GM12878 (cell line): ENCODE results near the gene ULBP3. TPM values are rescaled to one million over a fixed set of nuclear protein-coding genes. Genes with fewer than 3 reads are reported as not detected.

ENCODE experiments used
- ATAC-seq: fragments of 200-7000 bp; cut with Tn5 transposase; 3 replicates; pipeline ENCODE4 v1.9.1; 2020; ENCODE audit warnings: mild to moderate bottlenecking, moderate library complexity
- BruUV-seq: library from RNA; stranded (reverse); fragments of 400-500 nt; replicated peaks from 2 replicates; lab custom pipeline; 2021; lab: Mats Ljungman, UMichigan
- CTCF ChIA-PET: fragments of 300-600 bp; sonication (Branson Sonifier 250); formaldehyde crosslinking; extraction: SDS; loops from one replicate; lab custom pipeline; 2021; ENCODE audit warnings: inconsistent platforms; lab: Yijun Ruan, JAX
- POLR2A ChIA-PET: fragments of 350-600 bp; formaldehyde crosslinking; extraction: SDS; loops from one replicate; lab custom pipeline; 2021; ENCODE audit warnings: inconsistent platforms; lab: Charles Lee
- RAD21 ChIA-PET: fragments of 300-600 bp; sonication (Branson Sonifier 250); formaldehyde crosslinking; loops from one replicate; lab custom pipeline; 2023; ENCODE audit warnings: antibody characterized with exemption; ENCODE audit not compliant: unreplicated experiment; lab: Charles Lee
- SMC1A ChIA-PET: fragments of 300-600 bp; sonication (Branson Sonifier 250); formaldehyde crosslinking; loops from one replicate; lab custom pipeline; 2023; ENCODE audit not compliant: unreplicated experiment, uncharacterized antibody; lab: Charles Lee
- DNase-seq: peaks from one replicate; pipeline ENCODE4 v3.0.0-alpha.2; 2011; ENCODE audit warnings: low read depth, low spot score
- FAIRE-seq: peaks from 3 replicates; lab custom pipeline; 2011; peaks lifted over from hg19 to GRCh38; lab: Jason Lieb, UNC
- H2AFZ ChIP-seq: 2 replicates; pipeline ENCODE4 v1.6.0; 2011; ENCODE audit warnings: low read depth, low read length, control low read depth; ENCODE audit not compliant: control insufficient read depth
- H3K27ac ChIP-seq: 2 replicates; pipeline ENCODE4 v1.5.1; 2011; ENCODE audit warnings: control low read depth; ENCODE audit not compliant: control insufficient read depth, insufficient read depth
- H3K27me3 ChIP-seq, 2 experiments: replicated peaks in 1 of 2; 2 replicates each; pipeline versions ENCODE4 v1.6.0 to v1.6.1; 2011; ENCODE audit warnings: low read length in 1 of 2; ENCODE audit not compliant: control insufficient read depth in 2 of 2, insufficient read depth in 2 of 2
- H3K36me3 ChIP-seq, 2 experiments: 2 replicates each; pipeline ENCODE4 v1.5.1; 2011; ENCODE audit warnings: low read length in 1 of 2; ENCODE audit not compliant: control insufficient read depth in 2 of 2, insufficient read depth in 2 of 2
- H3K4me1 ChIP-seq: 2 replicates; pipeline ENCODE4 v1.6.1; 2011; ENCODE audit warnings: mild to moderate bottlenecking, low read length, moderate library complexity, mixed read lengths; ENCODE audit not compliant: control insufficient read depth, insufficient read depth
- H3K4me2 ChIP-seq: 2 replicates; pipeline ENCODE4 v1.6.0; 2011; ENCODE audit warnings: control low read depth; ENCODE audit not compliant: control insufficient read depth, insufficient read depth
- H3K4me3 ChIP-seq: fragments of 200-600 bp; sonication (generic); 2 replicates; pipeline ENCODE4 v1.5.1; 2016
- H3K79me2 ChIP-seq: 2 replicates; pipeline ENCODE4 v1.6.0; 2011; ENCODE audit warnings: low read length; ENCODE audit not compliant: control insufficient read depth, insufficient read depth
- H3K9ac ChIP-seq: 2 replicates; pipeline ENCODE4 v1.8.0; 2011; ENCODE audit warnings: low read length, control low read depth, mixed read lengths; ENCODE audit not compliant: control insufficient read depth, insufficient read depth
- H3K9me3 ChIP-seq: replicated peaks from 3 replicates; pipeline ENCODE4 v1.5.1; 2011; ENCODE audit warnings: mild to moderate bottlenecking, low read length; ENCODE audit not compliant: control insufficient read depth, insufficient read depth
- H4K20me1 ChIP-seq: 2 replicates; pipeline ENCODE4 v1.6.0; 2011; ENCODE audit not compliant: control insufficient read depth, insufficient read depth
- CEBPZ ChIP-seq: fragments of 150-350 bp; IDR thresholded peaks from 2 replicates; pipeline ENCODE4 v1.6.1; 2016; ENCODE audit warnings: low read depth, low read length
- GATAD2B ChIP-seq: fragments of 450-650 bp; conservative IDR thresholded peaks from 2 replicates; pipeline ENCODE4 v1.6.1; 2017; ENCODE audit warnings: low read depth, mild to moderate bottlenecking, moderate library complexity
- KAT2A ChIP-seq: conservative IDR thresholded peaks from 2 replicates; pipeline ENCODE4 v1.6.1; 2011; ENCODE audit warnings: low read depth, low read length; ENCODE audit not compliant: control insufficient read depth
- MEF2A ChIP-seq: IDR thresholded peaks from 2 replicates; pipeline ENCODE4 v1.6.1; 2011; ENCODE audit warnings: low read depth, mild to moderate bottlenecking, low read length, moderate library complexity; ENCODE audit not compliant: insufficient read depth
- TBL1XR1 ChIP-seq: IDR thresholded peaks from 2 replicates; pipeline ENCODE4 v1.6.1; 2012; ENCODE audit warnings: low read depth, low read length, improper control_type of control experiment
- ZBTB40 ChIP-seq: fragments of 450-650 bp; IDR thresholded peaks from 2 replicates; pipeline ENCODE4 v1.6.1; 2016; ENCODE audit warnings: mild to moderate bottlenecking, moderate library complexity, borderline replicate concordance
- ZNF24 ChIP-seq: fragments of 450-650 bp; IDR thresholded peaks from 2 replicates; pipeline ENCODE4 v1.6.1; 2017; ENCODE audit warnings: antibody characterized with exemption, mild to moderate bottlenecking
- WGBS: methylation state at CpG from one replicate; pipeline ENCODE4 v1.1.6; 2016; ENCODE audit warnings: low lambda C conversion rate; ENCODE audit not compliant: insufficient replicate concordance, insufficient coverage; ENCODE audit errors: missing lambda C conversion rate; 5-methylcytosine and 5-hydroxymethylcytosine counted together
- in situ Hi-C: fragments of 300-500 bp; cut with MboI; formaldehyde crosslinking; loops from 9 replicates; pipeline ENCODE4 v1.14.3; 2018; ENCODE audit warnings: mixed read lengths
- intact Hi-C: fragments of 100-400 bp; cut with micrococcal nuclease; formaldehyde crosslinking; loops from one replicate; pipeline ENCODE4 v1.14.2; 2022; ENCODE audit not compliant: unreplicated experiment
- polyA plus RNA-seq, 11 experiments: library from polyadenylated mRNA; depleted of rRNA in 4 of 11; unstranded in 6 of 11; stranded (reverse) in 5 of 11; fragments of >200 nt; fragmentation: Nextera tagmentation in 4 of 11; fragmentation: Illumina TruSeq in 1 of 11; extraction: Ambion mirVana in 4 of 11; extraction: Trizol in 1 of 11; gene quantifications; 1 replicate in 1 of 11; 2 replicates in 10 of 11; pipeline versions ENCODE4 v1.2.1 to v1.2.3, GENCODE V29; 2011 to 2016; ENCODE audit warnings: inconsistent platforms in 2 of 11, missing spikeins in 2 of 11, low read depth in 1 of 11
- total RNA-seq, 4 experiments: library from RNA; depleted of rRNA in 3 of 4; stranded (reverse); fragments of >200 nt in 3 of 4; fragmentation: Illumina TruSeq in 1 of 4; extraction: Trizol in 1 of 4; gene quantifications; 2 replicates each; pipeline versions ENCODE4 v1.2.1 to v1.2.3, GENCODE V29; 2013 to 2021

ULBP3 gene
- total and polyA plus RNA-seq, 10 of the 15 experiments (the other 5 are each of a cell fraction or from before 2014, with no cell fraction given): 0.08 to 0.16 TPM; not detected in 8

GRCh38 chr6:150027806-150028565 is 40.9 kb downstream of the ULBP3 start:
- H3K9ac ChIP-seq: no peak overlapping the region
- TF ChIP-seq GATAD2B: no peak
- FAIRE-seq: no peak
- no peak overlapping the region for H3K27ac ChIP-seq
- ChIA-PET POLR2A (no interaction called here), CTCF (no interaction called here), SMC1A (no interaction called here), RAD21 (no interaction called here)
- ATAC-seq: no peak
- BruUV-seq: no TSS peak
- DNase-seq: no peak
- no peak overlapping the region for H2AFZ ChIP-seq
- H3K27me3 ChIP-seq: peaks cover 0 to 14% of the 10 kb centered on the region in 2 experiments; a peak in 3 of 4 replicates
- no peaks in the 10 kb centered on the region for H3K79me2 ChIP-seq
- H3K36me3 ChIP-seq: no peaks in the 10 kb centered on the region
- 16% methylated on average over 6 of the region's 6 CpGs for WGBS
- no peaks in the 10 kb centered on the region for H4K20me1 ChIP-seq
- H3K9me3 ChIP-seq: no peaks in the 10 kb centered on the region
- H3K4me1 ChIP-seq: no peaks in the 10 kb centered on the region; the same call in 1 of the 2 replicates
- intact Hi-C loops: no loop called here
- no peak overlapping the region for H3K4me3 ChIP-seq
- H3K4me2 ChIP-seq: no peak overlapping the region
- in situ Hi-C loops: no loop called here

- RAD21 ChIA-PET: no interaction called here
- H3K36me3 ChIP-seq: no peaks in the 10 kb centered on the region
- peaks cover 0 to 14% of the 10 kb centered on the region in 2 experiments; a peak in 3 of 4 replicates for H3K27me3 ChIP-seq
- H3K9me3 ChIP-seq: no peaks in the 10 kb centered on the region
- no peak overlapping the region for H2AFZ ChIP-seq
- H3K4me2 ChIP-seq: no peak overlapping the region
- POLR2A ChIA-PET: no interaction called here
- in situ Hi-C loops: no loop called here
- SMC1A ChIA-PET: no interaction called here
- no peak overlapping the region for H3K4me3 ChIP-seq
- FAIRE-seq: no peak
- no peak overlapping the region for H3K9ac ChIP-seq
- WGBS: 11% methylated on average over 9 of the region's 9 CpGs
- no TSS peak for BruUV-seq
- intact Hi-C loops: no loop called here
- H3K79me2 ChIP-seq: no peaks in the 10 kb centered on the region
- DNase-seq: no peak
- no peak for ATAC-seq
- H3K27ac ChIP-seq: no peak overlapping the region
- no peaks in the 10 kb centered on the region; the same call in 1 of the 2 replicates for H3K4me1 ChIP-seq
- no peaks in the 10 kb centered on the region for H4K20me1 ChIP-seq
- CTCF ChIA-PET: no interaction called here
- TF ChIP-seq ZBTB40: no peak
- TF ChIP-seq ZNF24: no peak
- no peak for TF ChIP-seq TBL1XR1
- TF ChIP-seq MEF2A: no peak
- no peak for TF ChIP-seq CEBPZ
- no peak for TF ChIP-seq KAT2A
Observed at GRCh38 chr6:150026976-150027805, 41.7 kb downstream of the ULBP3 start.
